WI38 (cell line): ENCODE results near the gene PTPN4.

Experiments used
- H3K4me3 ChIP-seq: 2 replicates; pipeline ENCODE4 v1.5.1; 2011; ENCODE audit warnings: low read depth, mild to moderate bottlenecking, control low read depth, low read length
- CTCF ChIP-seq: IDR thresholded peaks from 2 replicates; pipeline ENCODE4 v1.5.1; 2012; ENCODE audit warnings: low read depth, mild to moderate bottlenecking, control low read depth, low read length

Gene PTPN4

DNA sequence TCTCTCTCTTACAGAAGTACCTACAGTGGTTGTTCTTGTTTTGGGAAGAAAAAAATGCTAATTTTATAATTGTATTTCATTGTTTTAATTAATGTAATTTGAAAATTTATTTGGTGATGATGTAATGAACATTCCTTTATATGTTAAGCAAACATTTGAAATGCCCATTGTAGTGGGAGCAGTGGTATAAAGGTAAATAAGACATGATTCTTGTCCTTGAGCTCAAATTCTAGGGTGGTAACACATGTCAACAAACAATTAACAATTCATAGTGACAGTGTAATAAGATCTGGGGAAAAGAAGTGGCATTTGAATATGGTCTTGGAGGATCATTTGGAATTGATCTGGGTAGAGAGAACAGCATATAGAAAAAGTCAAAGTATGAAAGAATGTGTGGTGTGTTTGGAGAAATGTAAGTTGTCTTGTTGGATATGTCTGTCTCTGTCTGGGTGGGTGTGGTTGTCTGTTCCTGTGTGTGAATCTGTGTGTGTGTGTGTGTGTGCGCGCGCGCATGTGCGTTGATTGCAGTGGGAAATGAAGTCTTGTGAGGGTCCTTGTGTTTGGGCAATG is 5.8 kb downstream of the PTPN4 start:
- no peak overlapping the region for H3K4me3 ChIP-seq
- TF ChIP-seq CTCF: no peak

- H3K4me3 ChIP-seq: no peak overlapping the region
- no peak for TF ChIP-seq CTCF
Observed at GRCh38 chr2:119766944-119767343, 7.2 kb downstream of the PTPN4 start.

DNA sequence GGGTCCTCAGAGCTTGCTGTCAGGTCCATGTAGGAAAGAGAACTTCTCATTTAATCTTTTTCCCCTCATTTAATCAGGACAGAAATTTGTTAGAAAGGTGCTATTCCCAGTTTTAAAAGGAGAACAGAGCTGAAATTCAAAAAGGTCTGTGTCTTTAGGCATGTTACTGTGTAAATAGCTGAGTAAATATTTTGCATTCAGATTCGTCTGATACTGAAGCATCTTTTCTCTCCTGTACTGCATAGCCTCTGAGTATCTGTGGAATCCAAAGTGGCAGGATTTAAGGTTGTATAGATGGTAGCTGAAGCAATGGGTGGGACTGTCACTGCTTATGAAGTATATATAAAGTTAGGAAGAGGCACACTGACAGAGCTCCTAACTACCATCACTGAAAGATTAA is 9.0 kb downstream of the PTPN4 start:
- TF ChIP-seq CTCF: no peak
- H3K4me3 ChIP-seq: no peak overlapping the region

DNA sequence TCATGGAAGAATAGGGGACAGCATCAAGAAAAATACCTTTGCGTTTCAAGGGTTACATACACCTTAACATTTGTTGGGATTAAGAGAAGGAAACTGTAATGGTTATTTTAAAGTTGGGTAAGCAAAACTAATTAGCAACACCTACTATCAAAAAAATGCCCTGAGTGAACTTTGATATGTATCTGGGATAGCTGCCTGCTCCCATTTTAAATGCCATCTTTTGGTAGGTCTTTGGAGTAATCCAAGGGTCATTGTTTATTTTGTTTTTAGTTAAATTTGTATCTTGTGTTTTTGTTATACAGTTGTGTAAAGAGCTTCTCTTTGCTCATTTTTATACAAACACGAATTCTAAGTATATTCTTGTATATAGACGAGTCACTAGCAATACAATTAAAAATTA is 9.9 kb downstream of the PTPN4 start:
- no peak for TF ChIP-seq CTCF
- H3K4me3 ChIP-seq: no peak overlapping the region

DNA sequence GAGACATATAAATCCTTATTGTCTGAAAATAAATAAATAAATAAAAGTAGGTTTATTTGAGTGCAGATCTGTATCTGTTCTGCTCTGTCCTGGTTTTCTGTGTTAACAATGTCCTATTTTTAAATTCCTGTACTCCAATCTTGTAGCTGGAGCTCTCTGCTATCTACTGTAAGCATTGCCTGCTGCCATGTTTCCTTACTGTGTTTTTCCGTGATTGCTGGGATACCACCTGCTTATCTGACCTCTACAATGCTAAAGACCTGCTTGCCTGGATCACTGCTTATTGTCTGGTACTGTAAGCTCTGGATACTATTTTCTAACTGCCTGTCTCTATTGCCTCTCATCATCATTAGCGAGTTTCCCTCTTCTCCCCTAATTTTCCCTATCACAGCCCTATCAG is 11.6 kb downstream of the PTPN4 start:
- no peak for TF ChIP-seq CTCF
- H3K4me3 ChIP-seq: no peak overlapping the region

- no peak for TF ChIP-seq CTCF
- no peak overlapping the region for H3K4me3 ChIP-seq
Observed at GRCh38 chr2:119772128-119772527, 12.4 kb downstream of the PTPN4 start.

GRCh38 chr2:119772767-119773166 is 13.0 kb downstream of the PTPN4 start:
- no peak for TF ChIP-seq CTCF

More at GRCh38 chr2:119772767-119773166, 13.0 kb downstream of the PTPN4 start:
- no peak overlapping the region for H3K4me3 ChIP-seq
